Sigmoid colon (tissue), 4 donors: ENCODE results near the gene NCLN.
A peak's percentile ranks its signal among the peaks of the same experiment; 100 is the strongest.

Experiments used
- CTCF ChIP-seq, 4 experiments: fragments of 450-650 bp in 3 of 4; fragments of 200-600 bp in 1 of 4; IDR thresholded peaks; one replicate each; pipeline ENCODE4 v1.5.1; 2016 to 2019; ENCODE audit warnings: antibody characterized with exemption in 4 of 4, mild to moderate bottlenecking in 3 of 4, moderate library complexity in 2 of 4
- EP300 ChIP-seq, 4 donors: sonication (generic); formaldehyde crosslinking; IDR thresholded peaks; one replicate each; pipeline ENCODE4 v1.6.1; 2017; ENCODE audit warnings: antibody characterized with exemption in 4 of 4
- POLR2A ChIP-seq, 2 donors: fragments of 450-650 bp; IDR thresholded peaks; one replicate each; pipeline ENCODE4 v1.6.1; 2016; ENCODE audit warnings: antibody characterized with exemption in 2 of 2, mild to moderate bottlenecking in 2 of 2, moderate library complexity in 2 of 2

DNA sequence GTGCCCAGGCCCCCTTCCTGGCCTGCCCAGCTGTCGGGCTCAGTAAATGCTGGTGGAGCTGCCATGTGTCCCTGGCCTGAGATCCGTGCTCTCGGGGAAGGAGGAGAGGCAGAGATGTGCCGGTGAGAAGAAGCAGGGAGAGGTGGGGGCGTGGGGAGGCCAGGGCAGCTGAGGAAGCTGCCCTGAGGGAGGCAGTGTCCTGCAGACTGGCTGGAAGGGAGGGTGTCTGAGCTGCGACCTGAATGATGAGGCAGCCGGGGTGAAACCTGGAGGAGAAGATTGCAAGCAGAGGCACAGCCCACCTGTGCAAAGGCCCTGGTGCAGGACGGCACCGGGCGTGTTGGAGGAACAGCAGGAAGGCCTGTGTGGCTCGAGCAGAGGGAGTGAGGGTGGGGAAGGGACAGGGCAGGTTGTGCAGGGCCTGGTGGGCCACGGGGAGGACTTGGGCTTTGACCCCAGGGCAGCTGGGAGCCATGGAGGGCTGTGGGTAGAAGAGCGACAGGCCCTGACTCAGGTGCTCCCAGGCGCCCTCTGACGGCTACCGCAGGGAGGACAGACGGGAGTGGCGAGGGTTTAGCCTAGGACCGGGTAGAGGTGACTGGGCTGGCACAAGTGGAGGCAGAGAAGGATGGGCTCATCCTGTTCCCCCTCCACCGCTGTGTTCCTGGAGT lies 24.8 kb downstream of the NCLN start:
- no peak for TF ChIP-seq EP300 (IDR thresholded peaks at IDR 0.05)
- peak in 3 of 4 experiments; percentile 20 to 47 (median 23) for TF ChIP-seq CTCF (IDR thresholded peaks at IDR 0.05)
- no peak for TF ChIP-seq POLR2A (IDR thresholded peaks at IDR 0.05)
